ENCODE data around the gene CYP3A4. TPM values are rescaled to one million over a fixed set of nuclear protein-coding genes. Genes with fewer than 3 reads are reported as not detected.
A peak's percentile ranks its signal among the peaks of the same experiment; 100 is the strongest.
"Not testable (repeated sequence)": the region's sequence is repeated elsewhere in the genome, so short reads cannot be mapped to it uniquely, and the experiment has no call there.

CYP3A4 gene
- total RNA-seq, 1 experiment from 2014 or later: not detected

DNA sequence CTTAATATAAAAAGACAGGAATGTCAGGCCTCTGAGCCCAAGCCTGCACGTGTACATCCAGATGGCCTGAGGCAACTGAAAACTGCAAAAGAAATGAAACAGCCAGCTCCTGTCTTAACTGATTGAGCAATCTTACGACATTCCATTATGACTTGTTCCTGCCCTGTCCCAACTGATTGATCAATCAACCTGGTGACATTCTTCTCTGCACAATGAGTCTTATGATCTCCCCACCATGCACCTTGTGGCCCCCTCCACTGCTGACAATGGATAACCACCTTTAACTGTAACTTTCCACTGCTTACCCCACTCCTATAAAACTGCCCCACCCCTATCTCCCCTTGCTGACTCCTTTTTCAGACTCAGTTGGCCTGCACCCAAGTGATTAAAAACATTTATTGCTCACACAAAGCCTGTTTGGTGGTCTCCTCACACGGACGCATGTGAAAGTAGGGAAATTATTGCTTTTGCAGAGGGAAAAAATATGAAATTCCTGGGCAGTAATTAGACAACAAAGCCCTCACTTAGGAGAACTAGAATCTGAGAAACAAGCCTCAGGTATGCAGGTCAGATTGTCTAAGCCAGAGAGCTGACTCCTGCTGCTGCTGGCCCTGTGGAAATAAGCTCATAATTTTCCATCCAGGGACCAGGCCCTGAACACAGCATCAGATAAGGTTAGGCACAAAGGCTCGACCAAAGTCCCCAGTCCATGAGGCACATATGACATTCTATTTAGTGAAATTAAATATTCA is 54.3 kb downstream of the CYP3A4 start:
- Histone ChIP-seq H3K4me3 (ENCODE audit: low read depth, low read length) (no peak overlapping the region), H3K27me3 (replicated peaks; ENCODE audit: control insufficient read depth, insufficient read depth, low read length) (no peaks in the 10 kb centered on the region), H3K9me3 (no peaks in the 10 kb centered on the region), H3K4me1 (peaks cover 24% of the 10 kb centered on the region), H3K36me3 (ENCODE audit: control insufficient read depth, insufficient read depth, low read length) (no peaks in the 10 kb centered on the region)
- no peaks in the 10 kb centered on the region for H3K36me3 Mint-ChIP-seq (ENCODE audit: insufficient read depth, unreplicated experiment)
- ChIA-PET POLR2A (interaction anchor here (0.6 kb wide), 1 partner anchor 225 kb away, joined by 3 read pairs; the partner anchor contains the start of gene ZKSCAN5), CTCF (no interaction called here)
- no peaks in the 10 kb centered on the region for H3K4me1 Mint-ChIP-seq (ENCODE audit: low read depth, unreplicated experiment)
- no peaks in the 10 kb centered on the region for H3K9me3 Mint-ChIP-seq (ENCODE audit: unreplicated experiment)
- H3K27me3 Mint-ChIP-seq (ENCODE audit: insufficient read depth, unreplicated experiment): no peaks in the 10 kb centered on the region
- intact Hi-C loops (cut with micrococcal nuclease; ENCODE audit: unreplicated experiment): loop anchor here (5.0 kb wide), 2 partner anchors 37 to 97 kb away; no protein-coding TSS in a partner anchor
- peak; percentile 66 to 67 for DNase-seq
- H3K27ac Mint-ChIP-seq (ENCODE audit: unreplicated experiment): no peak overlapping the region
- no peak overlapping the region for H3K4me3 Mint-ChIP-seq (ENCODE audit: unreplicated experiment)
- BruUV-seq (replicated peaks): no TSS peak
- TF ChIP-seq, protein P1, sequence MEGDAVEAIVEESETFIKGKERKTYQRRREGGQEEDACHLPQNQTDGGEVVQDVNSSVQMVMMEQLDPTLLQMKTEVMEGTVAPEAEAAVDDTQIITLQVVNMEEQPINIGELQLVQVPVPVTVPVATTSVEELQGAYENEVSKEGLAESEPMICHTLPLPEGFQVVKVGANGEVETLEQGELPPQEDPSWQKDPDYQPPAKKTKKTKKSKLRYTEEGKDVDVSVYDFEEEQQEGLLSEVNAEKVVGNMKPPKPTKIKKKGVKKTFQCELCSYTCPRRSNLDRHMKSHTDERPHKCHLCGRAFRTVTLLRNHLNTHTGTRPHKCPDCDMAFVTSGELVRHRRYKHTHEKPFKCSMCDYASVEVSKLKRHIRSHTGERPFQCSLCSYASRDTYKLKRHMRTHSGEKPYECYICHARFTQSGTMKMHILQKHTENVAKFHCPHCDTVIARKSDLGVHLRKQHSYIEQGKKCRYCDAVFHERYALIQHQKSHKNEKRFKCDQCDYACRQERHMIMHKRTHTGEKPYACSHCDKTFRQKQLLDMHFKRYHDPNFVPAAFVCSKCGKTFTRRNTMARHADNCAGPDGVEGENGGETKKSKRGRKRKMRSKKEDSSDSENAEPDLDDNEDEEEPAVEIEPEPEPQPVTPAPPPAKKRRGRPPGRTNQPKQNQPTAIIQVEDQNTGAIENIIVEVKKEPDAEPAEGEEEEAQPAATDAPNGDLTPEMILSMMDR (IDR thresholded peaks at IDR 0.05; ENCODE audit: insufficient read depth in 1 of 2, low read depth in 1 of 2, low read length in 1 of 2, severe bottlenecking in 1 of 2, unreplicated experiment in 1 of 2): no peak

DNA sequence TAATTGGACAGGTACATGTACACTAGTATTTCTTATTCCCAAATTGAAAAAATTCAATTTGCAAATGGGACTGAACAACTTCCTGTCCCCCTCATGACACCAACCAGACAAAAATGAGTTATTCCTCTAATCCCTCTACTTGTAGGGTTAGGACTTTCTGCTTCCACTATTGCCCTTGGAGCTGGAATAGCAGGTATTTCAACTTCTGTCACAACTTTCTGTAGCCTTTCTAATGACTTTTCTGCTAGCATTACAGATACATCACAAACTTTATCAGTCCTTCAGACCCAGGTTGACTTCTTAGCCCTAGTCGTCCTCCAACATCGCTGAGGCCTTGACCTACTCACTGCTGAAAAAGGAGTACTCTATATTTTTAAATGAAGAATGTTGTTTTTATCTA is 55.4 kb downstream of the CYP3A4 start:
- no TSS peak for BruUV-seq (replicated peaks)
- TF ChIP-seq, protein P1 (IDR thresholded peaks at IDR 0.05; ENCODE audit: insufficient read depth in 1 of 2, low read depth in 1 of 2, low read length in 1 of 2, severe bottlenecking in 1 of 2, unreplicated experiment in 1 of 2): no peak
- Histone ChIP-seq H3K27me3 (replicated peaks; ENCODE audit: control insufficient read depth, insufficient read depth, low read length) (no peaks in the 10 kb centered on the region), H3K4me1 (peaks cover 24% of the 10 kb centered on the region), H3K9me3 (no peaks in the 10 kb centered on the region), H3K36me3 (ENCODE audit: control insufficient read depth, insufficient read depth, low read length) (no peaks in the 10 kb centered on the region), H3K4me3 (ENCODE audit: low read depth, low read length) (no peak overlapping the region)
- no peak overlapping the region for H3K4me3 Mint-ChIP-seq (ENCODE audit: unreplicated experiment)
- no peak overlapping the region for H3K27ac Mint-ChIP-seq (ENCODE audit: unreplicated experiment)
- no peaks in the 10 kb centered on the region for H3K4me1 Mint-ChIP-seq (ENCODE audit: low read depth, unreplicated experiment)
- intact Hi-C loops (cut with micrococcal nuclease; ENCODE audit: unreplicated experiment): loop anchor here (5.0 kb wide), 1 partner anchor 36 kb away; no protein-coding TSS in a partner anchor
- CTCF ChIA-PET: no interaction called here
- POLR2A ChIA-PET: no interaction called here
- H3K27me3 Mint-ChIP-seq (ENCODE audit: insufficient read depth, unreplicated experiment): peaks cover 1% of the 10 kb centered on the region
- no peaks in the 10 kb centered on the region for H3K9me3 Mint-ChIP-seq (ENCODE audit: unreplicated experiment)
- H3K36me3 Mint-ChIP-seq (ENCODE audit: insufficient read depth, unreplicated experiment): no peaks in the 10 kb centered on the region
- peak in 1 of 2 experiments; percentile 47 for DNase-seq

DNA sequence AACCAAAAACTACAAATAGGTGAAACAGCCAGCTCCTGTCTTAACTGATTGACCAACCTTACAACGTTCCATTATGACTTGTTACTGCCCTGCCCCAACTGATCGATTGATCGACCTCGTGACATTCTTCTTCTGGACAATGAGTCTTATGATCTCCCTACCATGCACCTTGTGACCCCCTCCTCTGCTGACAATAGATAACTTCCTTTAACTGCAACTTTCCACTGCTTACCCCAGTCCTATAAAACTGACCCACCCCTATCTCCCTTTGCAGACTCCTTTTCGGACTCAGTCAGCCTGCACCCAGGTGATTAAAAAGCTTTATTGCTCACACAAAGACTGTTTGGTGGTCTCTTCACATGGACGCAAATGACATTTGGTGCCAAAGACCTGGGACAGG is 60.8 kb downstream of the CYP3A4 start:
- H3K4me1 ChIP-seq; H3K27me3 Mint-ChIP-seq (ENCODE audit: insufficient read depth, unreplicated experiment); BruUV-seq (replicated peaks); POLR2A ChIA-PET; H3K27me3 ChIP-seq (replicated peaks; ENCODE audit: control insufficient read depth, insufficient read depth, low read length); H3K36me3 Mint-ChIP-seq (ENCODE audit: insufficient read depth, unreplicated experiment); CTCF ChIA-PET; H3K9me3 ChIP-seq; H3K4me1 Mint-ChIP-seq (ENCODE audit: low read depth, unreplicated experiment); DNase-seq; H3K27ac Mint-ChIP-seq (ENCODE audit: unreplicated experiment); H3K4me3 Mint-ChIP-seq (ENCODE audit: unreplicated experiment); H3K36me3 ChIP-seq (ENCODE audit: control insufficient read depth, insufficient read depth, low read length); intact Hi-C loops (cut with micrococcal nuclease; ENCODE audit: unreplicated experiment); H3K4me3 ChIP-seq (ENCODE audit: low read depth, low read length): not testable (repeated sequence)
- peaks cover 12% of the 10 kb centered on the region for H3K9me3 Mint-ChIP-seq (ENCODE audit: unreplicated experiment)

Measured in Caco-2 (cell line).